ENCODE measurements around the gene SAMHD1.
"Not testable (repeated sequence)": the region's sequence is repeated elsewhere in the genome, so short reads cannot be mapped to it uniquely, and the experiment has no call there.

The SAMHD1 gene

DNA sequence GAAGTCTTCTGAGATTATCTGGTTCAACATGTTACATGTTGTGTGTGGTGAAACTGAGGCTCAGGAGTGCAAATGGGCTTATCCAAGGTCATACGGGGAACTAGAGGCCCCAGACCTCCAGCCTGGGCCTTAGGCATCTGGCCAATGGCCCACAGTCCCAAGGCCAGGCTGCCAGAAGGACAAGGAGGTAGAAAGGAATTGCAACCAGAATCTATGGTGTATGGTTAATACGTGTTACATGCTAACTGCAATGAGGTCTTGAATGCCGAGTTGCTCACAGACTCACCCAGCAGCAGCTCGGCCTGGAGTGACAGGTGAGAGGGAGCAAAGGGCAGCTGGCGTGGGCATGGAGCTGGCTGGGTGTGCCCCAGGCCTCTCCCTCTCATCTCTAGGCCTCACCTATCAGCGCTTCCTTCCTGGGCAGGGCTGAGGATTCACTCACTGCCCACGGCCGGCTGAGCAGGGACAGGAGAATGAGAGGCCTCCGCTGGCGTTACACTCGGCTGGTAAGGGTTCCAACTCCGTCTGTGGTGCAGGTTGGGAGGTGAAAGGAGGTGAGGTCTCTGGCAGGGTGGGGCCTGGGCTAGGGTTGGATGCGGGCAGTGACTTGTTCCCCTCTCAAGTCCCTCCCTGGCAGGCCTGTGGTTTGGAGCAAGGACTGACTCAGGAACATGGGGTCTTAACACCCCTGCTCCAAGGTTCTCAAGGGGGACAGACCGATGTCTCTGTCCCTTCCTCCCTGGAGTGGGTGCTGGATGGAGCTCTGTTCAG, 75.6 kb downstream of the SAMHD1 start, which contains the start of gene TLDC2:
TSS of gene TLDC2 (plus strand) at position 437 of the 771 bp plus-strand sequence. CDS start at position 474, 37 bp downstream.
- FAIRE-seq (no peak), DNase-seq (ENCODE audit: low spot score) (no peak)

DNA sequence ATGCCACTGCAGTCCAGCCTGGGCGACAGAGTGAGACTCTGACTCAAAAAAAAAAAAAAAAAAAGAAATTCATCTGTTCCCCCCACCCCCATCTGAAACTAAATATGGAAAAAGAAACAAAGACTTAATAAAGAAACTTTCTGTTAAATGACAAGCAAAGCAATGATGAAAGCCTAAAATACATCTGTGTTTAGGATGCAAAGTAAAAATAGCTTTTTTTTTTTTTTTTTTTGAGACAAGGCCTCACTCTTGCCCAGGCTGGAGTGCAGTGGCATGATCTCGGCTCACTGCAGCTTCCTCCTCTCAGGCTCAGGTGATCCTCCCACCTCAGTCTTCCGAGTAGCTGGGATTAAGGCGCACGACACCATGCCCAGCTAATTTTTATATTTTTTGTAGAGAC, 76.4 kb downstream of the SAMHD1 start:
- not testable (repeated sequence) for FAIRE-seq; DNase-seq (ENCODE audit: low spot score)

DNA sequence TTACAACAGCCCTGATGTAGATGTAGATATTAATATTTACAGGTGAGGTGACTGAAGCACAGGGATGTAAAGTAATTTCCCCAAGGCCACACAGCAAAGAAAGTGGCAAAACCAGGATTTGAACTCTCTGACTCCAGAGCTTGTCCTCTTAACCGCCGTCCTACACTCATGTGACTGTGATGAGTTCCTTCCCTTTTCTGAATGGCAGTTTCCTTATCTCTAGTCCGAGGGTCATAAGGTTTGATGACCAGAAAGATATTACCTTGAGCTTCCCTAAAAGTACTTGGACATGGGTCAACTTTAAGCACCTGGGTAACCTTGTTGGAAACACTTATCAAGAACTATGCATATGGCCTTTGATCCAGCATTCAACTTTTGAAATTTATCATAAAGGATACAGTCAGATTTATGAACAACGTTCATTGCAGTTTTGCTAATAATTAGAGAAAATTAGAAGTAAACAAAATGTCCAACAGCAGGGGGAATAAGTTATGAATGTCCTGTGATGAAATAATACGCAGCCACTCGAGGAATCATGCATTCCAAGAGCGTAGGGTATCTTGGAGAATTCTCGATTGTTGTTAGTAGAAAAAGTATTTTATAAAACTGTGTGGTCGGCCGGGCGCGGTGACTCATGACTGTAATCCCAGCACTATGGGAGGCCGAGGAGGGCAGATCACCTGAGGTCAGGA, 77.9 kb downstream of the SAMHD1 start:
- no peak for FAIRE-seq
- no peak for DNase-seq (ENCODE audit: low spot score)

DNA sequence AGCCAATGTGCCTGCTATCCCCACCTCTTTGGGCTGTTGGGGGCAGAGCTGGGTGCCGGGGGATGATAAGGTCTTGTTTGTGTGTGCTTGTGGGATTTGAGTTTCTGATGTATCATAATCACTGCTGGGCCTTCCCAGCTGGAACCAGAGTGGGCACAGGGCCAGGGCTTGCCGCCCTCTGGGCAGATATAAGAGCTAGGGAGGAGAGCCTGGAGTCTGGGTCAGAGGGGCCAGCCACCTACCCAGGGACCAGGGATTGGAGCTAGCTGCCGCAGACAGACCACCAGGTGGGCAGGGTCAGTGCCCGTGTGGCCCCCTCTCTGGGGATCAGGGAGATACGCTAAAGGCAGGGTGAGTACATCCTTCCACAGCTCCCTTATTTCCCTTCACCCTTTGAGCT, 78.7 kb downstream of the SAMHD1 start:
- DNase-seq (ENCODE audit: low spot score), result no peak
- FAIRE-seq, result no peak

DNA sequence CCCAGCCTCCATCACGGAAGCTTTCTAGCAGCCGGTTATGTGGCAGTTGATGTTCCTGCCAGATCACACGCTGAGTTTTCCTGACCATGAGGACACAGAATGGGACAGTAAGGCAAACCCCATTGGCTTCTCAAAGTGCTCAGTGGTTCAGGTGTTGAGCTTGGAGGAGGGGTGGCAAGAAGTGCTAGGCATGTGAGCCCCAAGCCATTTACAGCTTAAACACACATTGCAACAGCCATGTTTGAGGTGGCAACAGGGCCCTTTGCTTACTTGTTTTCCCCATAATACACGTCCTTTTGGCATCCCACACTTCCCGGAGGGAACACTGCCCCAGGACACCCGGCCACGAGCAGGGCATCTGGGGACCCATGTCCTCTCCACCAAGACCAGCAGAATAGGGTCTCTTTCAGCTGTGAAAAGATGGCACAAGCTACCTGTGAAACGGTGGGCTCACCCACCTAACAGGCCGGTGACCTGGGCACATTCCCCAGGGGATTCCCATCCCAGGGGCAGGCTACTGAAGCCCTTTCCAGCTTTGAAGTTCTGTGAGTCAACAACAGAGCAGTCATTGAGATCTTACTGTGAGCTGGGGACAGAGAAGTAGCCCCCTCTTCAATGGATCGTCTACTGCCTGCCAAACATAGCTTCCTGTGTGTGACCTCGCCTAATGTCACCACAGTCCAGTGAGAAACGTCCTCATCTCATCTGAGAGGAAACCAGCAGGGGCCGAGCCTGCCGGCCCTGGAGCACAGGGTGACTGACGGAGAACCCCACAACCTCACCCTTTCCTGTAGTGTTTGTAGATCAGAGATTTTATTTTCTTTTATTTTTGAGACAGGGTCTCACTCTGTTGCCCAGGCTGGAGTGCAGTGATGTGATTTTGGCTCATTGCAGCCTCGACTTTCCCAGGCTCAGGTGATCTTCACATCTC, 79.6 kb downstream of the SAMHD1 start:
- FAIRE-seq (no peak), DNase-seq (ENCODE audit: low spot score) (peak; percentile 25)

DNA sequence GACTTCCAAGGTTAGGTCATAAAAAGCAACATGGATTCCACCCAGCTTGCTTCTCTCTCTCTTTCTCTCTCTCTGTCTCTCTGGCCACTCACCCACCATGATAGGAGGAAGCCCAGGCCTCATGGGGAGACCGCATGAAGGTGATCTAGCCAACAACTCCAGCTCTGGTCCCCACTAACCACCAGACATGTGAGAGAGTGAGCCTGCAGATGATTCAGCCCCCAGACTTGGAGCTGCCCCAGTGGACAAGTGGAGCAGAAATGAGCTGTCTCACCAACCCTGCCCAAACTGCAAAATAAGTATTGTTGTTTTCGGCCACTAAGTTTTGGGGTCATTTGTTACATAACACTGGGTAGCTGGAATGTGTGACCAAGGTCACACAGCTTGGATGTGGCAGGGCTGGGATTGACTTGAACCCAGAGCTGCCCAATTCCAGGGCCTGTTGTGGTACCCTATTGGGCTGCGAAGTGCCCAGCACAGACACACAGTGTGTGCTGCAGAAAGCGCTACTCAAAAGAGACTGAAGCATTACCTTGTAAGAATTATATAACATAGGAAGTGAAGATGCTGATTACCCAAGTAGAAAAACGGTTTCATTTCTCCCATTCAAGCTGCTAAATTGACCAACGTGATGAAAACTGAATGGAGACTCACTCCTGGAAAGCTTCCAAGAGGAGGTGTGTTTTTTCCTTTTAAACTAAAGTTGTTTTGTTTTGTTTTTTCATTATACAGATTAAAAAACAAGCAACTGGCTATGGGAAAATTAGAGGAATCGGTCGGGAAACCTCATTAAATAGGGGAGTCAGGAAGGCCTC, 84.6 kb downstream of the SAMHD1 start:
- FAIRE-seq (no peak), DNase-seq (ENCODE audit: low spot score) (peak; percentile 34)

DNA sequence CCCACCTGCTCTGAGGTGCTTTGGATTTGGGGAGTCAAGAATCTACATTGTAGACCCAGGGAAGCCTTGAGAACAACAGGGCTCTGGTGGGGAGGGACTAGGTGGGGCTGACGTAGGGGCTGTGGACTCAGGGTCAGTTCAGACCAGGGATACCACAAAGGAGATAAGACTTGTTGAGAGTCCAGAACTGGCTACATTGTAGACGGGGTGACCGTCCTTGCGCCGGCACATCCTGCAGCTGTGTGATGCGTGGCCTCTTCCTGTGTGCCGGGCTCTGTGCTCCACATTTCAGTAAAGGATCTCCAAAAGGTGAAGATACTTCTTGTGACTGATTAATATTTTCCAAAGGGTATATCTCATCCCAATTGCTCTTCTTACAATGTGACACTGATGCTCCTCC, 85.3 kb downstream of the SAMHD1 start:
- FAIRE-seq (no peak), DNase-seq (ENCODE audit: low spot score) (no peak)

DNA sequence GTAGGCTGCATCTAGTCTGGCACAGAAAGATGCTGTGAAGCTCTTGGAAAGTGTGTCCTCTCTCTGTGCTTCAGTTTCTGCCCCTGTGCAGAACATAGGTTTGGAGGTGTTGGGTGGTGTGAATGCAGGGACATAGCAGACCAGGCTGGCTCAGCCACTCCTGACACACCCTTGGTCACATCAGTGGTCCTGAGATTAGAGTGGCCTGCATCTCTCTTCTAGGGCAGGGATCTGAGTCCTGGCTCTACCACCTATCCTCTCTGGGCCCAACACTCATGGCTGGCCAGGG, 85.7 kb downstream of the SAMHD1 start:
- DNase-seq (ENCODE audit: low spot score), result no peak
- no peak for FAIRE-seq

DNA sequence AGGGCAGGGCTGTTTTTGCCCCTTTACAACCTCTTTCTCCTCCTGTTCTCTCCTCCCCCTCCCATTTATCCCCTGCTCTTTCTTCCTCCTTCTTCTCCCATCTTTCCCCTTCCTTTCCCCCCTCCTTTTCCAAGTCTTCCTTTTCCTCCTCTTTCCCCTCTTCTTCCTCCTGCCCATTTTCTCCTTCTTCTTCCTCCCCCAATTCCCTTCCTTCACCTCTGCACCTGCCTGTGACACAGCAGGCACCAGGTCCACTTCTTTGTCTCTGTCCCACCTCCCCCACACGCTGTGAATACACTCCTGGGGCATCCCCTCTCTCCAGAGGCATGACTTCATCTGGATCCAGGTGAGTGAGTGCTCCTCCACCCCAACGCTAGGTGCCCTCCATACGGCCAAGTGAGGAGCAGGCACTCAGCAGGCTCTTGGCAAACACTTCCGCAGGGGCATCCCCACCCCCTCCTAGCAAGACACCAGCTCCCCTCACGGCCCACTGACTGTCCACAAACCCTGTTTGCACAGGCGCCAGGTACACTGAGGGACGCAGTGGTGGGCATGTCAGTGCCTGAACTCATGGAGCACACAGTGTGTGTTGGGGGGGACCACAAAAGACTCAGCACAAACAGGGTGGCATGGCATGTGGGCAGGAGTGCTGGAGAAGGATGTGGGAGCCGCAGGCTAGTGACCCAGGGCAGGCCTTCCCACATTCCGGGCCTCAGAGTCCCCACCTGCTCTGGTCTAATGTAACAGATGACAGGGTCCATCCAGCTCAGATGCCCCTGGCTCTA, 86.2 kb downstream of the SAMHD1 start:
- FAIRE-seq (no peak), DNase-seq (ENCODE audit: low spot score) (no peak)

DNA sequence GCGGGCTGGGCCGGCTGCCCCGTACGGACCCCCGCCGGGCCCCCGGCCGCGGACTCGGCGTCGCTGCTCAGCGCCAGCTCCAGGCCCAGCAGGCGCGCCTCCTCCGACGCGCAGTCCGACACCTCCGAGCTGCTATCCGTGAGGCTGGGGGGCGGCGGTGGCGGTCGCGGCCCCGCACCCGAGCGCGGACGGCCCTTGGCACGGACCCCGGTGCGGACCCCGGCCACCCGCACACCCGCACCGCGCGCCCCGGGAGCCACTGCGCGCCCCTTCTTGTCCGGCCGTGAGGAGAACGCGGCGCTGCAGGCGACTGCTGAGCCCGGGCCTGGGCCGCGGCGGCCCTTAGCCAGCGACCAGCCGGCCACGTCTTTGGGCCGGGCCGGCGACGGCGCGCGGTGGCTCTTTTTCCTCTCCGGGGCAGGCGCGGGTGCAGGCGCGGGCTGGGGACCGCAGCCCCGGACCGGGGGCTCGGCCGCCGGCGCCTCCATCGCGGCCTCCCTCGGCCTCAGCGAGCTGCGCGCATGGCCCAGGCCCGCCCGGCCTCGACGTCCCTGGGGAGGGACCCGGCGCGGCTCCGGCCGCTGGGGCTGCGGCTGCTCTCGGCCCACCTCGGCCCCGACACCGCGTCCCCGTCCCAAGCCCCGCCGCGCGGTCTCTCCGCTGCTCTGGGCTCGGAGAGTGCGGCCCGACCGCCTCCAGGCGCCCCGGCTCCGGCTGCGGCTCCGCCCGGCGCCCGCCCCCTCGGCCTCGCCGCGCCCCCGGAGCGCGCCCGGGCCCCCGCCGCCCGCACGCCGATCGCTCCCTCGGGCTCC, 88.4 kb downstream of the SAMHD1 start:
- DNase-seq (ENCODE audit: low spot score) (no peak), FAIRE-seq (no peak)

DNA sequence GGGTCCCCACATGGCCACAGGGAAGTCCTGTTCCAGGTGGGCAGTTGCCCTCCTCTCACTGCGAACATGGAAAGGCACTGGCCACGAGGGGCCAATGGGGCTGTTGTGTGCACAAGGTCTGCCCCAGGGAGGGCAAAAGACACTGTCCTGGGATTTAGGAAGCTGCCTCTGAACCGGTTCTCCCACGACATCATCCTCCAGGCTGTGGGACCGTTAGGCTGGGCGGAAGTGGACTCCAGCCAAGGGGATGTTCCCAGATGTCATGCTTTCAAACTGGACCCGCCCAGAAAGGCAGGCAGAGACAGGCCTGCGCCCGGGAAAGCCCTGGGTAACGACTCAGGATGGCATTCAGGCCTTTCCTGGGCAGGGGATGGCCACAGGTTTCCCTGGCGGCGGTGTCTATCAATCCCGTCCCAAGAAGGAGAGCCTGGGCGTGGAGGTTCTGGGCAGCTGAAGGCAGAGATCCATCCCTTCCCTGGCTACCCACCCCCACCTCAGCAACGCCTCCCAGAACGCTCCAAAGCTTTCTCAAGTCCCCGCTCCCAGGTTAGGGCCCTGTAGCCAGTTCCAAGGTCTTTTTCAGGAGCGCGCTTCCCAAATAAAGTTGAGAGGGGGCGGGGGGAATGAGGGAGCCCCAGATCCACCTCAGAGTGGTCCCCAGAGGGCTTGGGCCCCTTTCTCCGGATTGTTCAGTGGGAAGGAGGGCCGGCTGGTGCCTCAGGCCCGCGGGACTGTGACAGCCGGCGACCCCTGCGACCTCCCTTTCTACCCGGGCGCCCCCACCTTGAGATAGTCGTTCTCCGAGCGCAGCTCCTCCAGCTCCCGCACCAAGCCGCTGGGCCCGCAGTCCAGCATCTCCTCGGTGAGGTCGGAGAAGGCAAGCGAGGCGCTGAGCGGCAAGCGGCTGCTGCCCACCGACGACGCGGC, 89.4 kb downstream of the SAMHD1 start:
- FAIRE-seq, result peak; percentile 90

DNA sequence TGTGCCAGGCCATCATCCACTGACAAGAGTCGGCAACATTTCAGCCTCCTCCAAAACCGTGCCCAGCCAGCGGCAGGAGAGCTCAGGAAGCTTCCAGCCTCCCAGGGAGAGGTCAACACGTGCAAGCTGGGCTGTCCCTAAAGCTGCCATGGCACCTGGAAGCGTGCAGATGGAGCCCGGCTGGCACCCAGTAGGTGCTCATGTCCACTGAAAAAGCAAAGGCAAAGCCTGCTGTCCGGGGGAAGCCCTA, 90.0 kb downstream of the SAMHD1 start:
- FAIRE-seq (no peak), DNase-seq (ENCODE audit: low spot score) (no peak)

More for the DNA sequence above, 89.4 kb downstream of the SAMHD1 start:
- DNase-seq (ENCODE audit: low spot score), result peak; percentile 94

DNA sequence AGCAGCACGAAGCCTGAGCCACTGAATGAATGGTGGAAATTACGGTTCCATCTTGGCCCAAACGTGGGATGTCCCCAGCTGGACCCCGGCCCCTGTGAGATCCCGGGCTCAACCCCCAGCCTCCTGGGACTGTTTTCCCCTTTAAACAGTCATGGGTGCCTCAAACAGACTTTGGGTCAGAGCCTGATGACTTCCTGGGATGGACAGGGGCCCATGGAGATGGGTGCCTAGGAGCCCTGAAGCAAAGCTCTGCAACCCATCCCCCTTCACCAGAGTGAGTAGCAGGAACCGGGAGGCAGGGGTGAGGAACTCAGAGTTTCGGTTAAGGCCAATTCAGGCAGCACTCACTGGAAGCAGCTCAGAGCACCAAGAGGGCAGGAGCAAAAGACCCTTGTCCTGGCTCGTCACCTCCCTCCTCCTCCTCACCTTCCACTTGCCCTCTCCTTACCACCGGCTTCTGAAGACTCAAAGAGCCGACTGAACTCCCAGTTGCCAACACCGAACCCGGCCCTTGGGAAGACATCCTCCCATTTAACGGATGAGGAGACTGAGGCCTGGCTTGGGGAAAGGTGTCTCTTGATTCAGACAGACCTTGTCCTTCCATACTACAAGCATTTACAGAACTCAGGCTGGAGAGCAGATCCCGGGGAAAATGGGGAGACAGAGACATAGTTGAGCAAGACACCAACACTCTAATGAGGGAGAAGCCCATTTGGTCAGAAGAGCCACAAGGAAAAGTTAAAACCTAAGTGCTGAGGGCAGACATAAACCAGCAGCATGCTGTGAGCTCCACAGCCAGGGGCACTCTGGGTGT, 90.5 kb downstream of the SAMHD1 start:
- no peak for FAIRE-seq
- no peak for DNase-seq (ENCODE audit: low spot score)

DNA sequence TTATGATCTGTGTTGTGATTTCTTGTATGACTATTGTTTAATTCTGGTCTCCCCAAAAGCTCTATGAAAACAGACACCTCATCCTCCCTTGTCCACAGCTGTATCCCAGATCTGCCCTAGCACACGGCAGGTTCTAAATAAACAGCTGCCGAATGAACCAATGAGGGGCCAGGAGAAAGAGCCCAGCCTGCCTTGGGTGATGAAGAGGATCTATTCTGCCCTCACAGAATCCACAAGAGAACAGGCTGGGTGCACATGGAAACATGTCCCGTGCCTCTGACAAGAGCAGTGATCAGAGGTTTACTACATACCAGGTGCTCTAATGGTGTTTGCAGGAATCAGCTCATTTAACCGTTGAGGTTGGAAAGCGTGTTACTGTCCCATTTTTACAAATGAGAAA, 91.2 kb downstream of the SAMHD1 start:
- FAIRE-seq (no peak), DNase-seq (ENCODE audit: low spot score) (no peak)

DNA sequence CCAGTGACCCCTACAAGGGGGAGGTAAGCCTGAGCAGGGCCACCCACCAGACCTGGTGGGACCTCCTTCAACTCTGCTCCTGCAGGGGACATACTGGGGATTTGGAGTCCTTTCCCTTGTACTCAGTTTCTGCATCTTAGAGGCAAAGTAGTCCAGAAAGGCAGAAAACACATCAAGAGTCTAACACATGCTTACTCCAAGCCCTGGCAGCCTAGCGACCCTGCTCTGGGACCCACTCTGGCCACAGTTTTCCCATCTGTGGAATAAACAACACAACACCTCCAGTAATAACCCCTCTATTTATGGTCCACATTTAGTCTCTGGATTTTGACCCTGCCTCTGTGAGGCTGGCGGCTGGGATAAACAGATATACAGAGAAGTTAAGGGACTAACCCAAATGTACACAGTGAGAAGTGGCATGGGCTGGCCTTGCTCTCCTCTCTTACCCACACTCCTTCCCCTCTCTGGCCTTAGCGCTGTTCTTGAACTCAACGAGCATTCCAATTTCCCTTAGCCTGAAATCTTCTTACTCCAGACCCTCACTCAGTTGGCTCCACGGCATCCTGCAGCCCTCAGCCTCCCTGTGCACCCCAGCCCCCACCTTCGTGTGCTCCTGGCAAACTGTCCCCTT, 91.7 kb downstream of the SAMHD1 start:
- DNase-seq (ENCODE audit: low spot score), result no peak
- no peak for FAIRE-seq

DNA sequence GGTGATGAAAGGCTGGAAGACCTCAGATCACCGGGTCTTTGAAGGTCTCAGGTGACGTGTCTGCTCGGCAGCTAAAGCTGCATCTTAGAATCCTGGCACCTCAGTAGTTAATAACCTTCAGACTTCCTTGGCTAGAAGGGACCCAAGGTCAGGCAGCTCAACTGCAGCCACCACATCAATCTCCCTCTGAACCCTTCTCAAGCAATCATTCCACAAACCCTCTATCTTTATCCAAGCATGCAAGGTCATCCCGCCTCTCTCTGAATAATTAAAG, 92.3 kb downstream of the SAMHD1 start:
- FAIRE-seq, result no peak

More for the DNA sequence above, 92.3 kb downstream of the SAMHD1 start:
- DNase-seq (ENCODE audit: low spot score), result no peak
